HG02938 (cell line): ENCODE data around the gene FOXO1.
"Not testable (repeated sequence)": the region's sequence is repeated elsewhere in the genome, so short reads cannot be mapped to it uniquely, and the experiment has no call there.

Experiments used
- ATAC-seq: cut with Tn5 transposase; IDR thresholded peaks from one replicate; pipeline ENCODE4 v1.9.1; 2021; ENCODE audit warnings: mild to moderate bottlenecking, moderate library complexity; ENCODE audit not compliant: unreplicated experiment

Gene FOXO1

GRCh38 chr13:40666045-40666932, at the start of gene FOXO1:
TSS of gene FOXO1 (minus strand) at chr13:40666641. CDS start at chr13:40666212, 429 bp downstream.
- peak; percentile 40 for ATAC-seq

DNA sequence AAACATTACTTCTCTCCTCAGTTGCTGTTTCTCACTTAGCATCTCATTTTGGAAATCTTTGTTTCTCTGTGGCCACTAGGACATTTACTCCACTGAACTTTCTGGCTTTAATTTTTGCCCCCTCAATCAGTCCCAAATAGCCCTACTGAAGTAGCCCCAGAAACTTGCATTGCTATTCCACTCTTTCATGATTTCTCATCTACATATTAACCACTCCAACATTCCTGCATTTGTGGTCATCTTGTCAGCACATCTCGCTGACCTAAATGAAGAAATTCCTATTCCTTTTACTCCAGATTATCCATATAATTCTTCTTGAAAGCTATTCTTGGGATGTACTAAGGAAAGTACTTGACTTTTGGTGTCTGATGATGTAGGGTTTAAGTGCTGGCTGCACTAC, 48.0 kb upstream of the FOXO1 start:
- not testable (repeated sequence) for ATAC-seq

DNA sequence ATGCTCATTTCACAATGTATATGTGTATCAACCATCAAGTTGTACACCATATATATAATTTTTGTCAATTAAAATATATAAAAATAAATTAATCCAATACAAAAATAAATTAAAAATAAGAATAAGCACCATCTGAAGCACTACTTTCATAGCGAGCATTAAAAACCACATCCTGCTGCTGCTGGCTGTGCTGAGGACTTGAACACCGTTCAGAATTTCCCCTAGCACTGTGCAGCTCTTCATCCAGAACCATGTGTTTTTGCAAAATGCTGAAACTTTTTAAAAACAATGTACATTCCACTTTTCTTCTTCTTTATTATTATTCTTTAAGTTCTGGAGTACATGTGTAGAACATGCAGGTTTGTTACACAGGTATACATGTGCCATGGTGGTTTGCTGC, 40.0 kb upstream of the FOXO1 start:
- no peak for ATAC-seq

DNA sequence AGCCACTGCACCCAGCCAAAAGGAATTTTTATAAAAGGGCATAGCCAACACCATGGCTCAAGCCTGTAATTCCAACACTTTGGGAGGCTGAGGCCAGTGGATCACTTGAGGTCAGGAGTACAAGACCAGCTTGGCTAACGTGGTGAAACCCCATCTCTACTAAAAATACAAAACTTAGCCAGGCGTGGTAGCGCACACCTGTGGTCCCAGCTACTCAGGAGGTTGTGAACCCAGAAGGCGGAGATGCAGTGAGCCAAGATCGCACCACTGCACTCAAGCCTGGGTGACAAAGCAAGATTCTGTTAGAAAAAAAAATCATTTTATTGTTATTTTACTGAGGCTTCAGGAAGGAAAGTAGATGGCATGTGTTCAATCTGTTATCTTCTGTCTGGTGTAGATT, 31.3 kb upstream of the FOXO1 start:
- ATAC-seq: peak; percentile 62

DNA sequence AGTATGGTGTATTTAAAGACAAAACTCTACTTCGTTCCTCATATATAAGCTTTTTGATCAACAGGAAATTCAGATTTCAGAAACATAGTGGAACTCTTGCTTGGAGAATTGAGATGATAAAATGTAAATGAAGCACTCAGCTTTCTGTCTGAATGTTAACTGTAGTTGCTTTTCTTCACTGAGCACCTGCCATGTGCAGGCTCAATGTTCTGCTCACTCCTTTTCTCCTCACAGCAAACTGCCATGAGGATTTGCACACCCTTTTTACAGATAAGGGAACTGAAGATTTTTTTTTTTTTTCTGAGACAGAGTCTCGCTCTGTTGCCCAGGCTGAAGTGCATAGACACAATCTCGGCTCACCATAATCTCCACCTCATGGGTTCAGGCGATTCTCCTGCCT, 28.0 kb upstream of the FOXO1 start:
- ATAC-seq: no peak

DNA sequence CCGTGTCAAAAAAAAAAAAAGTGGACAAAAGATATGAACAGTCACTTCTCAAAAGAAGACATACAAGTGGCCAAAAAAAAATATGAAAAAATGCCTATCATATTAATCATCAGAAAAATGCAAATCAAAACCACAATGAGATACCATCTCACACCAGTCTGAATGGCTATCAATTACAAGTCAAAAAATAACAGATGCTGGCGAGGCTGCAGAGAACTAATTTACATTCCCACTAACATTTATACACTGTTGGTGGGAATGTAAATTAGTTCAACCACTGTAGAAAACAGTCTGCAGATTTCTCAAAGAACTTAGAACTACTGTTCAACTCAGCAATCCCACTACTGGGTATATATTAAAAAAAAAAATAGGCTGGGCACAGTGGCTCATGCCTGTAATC, 26.5 kb upstream of the FOXO1 start:
- peak; percentile 57 for ATAC-seq

GRCh38 chr13:40688781-40689180, 22.3 kb upstream of the FOXO1 start:
- ATAC-seq: no peak

DNA sequence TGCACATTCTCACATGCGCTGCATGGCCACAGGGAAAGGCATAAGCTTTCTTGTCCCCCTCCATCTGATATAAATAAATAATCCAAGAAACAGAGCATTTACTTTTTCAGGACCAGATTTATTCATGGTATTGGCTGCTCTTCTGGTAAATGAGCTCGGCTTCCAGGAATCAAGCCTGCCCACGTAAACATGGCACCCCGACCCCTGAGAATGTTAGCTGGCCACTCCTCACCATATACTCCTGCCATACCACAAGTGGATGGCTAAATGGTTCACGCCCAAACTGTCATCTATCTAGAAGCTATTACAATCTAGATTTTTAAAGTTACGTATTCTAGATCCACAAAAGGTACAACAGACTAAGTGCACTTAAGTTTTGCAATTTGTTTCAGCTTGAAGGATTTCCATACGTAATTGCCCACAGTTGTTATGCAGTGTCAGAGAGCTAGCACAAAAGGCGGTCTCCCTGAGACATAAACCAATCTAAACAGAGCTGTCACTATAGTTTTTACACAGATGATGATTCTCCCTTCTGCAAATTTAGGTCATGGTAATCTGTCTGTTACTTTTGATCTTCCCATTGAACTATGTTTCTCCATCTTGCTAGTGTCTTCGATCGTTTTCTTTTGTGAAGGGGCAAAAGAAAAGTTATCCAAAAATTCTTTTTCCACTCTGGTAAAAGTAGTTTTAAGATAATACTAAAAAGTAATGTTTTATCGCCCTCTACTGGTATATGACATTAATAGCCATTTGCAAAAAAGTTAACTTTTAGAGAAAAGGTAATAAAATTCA, 16.2 kb upstream of the FOXO1 start:
- ATAC-seq: no peak

DNA sequence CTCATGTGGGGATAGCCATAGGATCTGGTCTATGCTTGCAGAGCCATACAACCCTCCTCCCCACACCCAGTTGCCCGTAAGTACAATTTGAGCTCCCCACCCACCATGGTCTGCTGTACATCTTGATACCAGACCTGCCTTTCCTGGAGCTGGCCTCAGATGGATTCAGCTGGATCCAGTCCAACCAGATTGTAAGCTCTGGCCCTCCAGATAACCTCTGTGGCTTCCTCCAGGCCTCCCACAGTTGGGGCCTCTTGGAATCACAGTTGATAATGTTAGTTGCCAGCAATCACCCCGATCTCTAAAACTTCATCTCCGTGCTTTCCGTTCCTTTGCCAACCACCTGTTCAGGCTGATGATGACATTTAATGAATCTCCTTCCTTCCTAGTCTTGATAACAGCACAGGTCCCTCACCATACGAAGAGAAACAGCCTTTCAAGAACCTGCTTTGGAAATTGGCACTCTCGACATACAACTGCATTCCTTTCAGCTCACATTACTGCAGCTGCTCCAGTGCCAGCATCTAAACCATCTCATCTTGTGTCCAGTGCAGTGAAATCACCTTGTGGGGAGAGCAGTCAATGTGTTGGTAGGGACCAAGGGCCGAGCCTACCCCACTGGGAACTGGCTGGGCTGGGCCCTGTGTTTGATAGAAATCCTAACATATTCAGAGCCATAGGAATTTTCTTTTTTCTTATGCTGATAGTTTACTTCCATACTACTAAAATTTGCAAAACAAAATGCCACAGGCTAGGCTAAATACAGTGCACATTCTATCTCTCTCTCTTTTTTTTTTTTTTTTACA, 15.1 kb upstream of the FOXO1 start:
- no peak for ATAC-seq

DNA sequence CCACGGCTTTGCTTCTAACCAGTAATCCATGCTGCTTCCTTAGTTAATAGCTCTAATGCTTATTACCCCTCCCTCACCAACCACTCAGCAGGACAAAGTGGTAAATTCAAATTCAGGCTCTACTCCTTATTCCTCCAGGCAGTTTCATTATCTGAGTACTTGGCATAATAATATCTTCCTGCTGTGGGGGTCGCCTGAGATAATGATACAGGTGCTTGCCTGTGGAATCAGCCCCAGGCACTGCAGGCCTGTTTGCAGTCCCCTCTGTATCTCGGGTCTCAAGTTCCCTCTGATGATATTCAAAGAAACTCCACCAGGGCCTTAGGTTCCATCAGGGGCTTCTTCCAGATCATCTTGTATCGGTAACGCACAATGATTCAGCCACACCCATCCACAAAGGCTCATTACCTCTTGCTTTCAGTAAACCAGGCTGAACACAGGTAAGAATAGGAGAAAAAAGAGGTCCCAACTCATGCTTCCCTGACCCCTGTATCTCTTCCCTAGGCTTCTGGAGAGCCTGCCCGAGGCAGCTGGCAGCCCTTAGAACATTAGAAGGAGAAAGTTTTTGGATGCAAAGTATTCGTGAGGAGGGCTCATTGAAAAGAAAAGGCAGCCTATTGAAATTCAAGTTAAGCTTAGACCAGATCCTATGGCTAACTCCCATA, 14.3 kb upstream of the FOXO1 start:
- ATAC-seq: no peak

DNA sequence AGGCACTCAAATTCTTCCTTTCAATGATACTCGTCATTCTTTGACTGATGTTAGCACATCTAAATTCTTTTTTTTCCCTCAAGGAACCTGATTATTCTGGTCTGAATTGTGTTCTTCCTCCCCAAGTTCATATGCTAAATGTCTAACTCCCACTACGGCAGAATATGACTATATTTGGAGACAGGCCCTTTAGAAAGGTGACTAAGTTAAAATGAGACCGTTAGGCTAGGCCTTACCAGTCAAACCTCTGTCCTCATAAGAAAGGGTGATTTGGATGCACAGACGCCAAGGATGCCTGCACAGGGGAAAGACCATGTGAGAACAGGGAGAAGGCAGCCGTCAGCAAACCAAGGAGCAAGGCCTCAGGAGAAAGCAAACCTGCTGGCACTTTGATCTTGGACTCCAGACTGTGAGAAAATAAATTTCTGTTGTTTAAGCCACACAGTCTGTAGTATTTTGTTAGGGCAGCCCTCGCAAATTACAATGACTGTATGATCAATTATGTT, 13.1 kb upstream of the FOXO1 start:
- ATAC-seq: no peak

DNA sequence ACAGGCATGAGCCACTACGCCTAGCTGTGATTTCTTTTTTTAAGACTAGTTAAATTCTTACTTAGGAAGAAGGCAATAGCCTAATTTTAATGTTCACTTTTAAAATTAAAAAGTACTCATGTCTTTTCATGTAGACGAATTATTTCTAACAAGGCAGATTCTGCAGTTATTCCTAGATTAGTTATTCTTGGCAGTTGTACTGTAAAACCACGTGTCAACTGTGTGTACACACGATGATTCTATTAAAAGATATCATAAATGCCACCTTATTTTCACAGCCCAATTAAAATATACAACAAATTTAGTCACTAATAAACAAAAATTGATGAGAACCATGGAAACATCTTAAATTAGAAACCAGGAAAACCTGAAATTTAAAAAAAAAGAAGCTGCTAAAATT, 10.6 kb upstream of the FOXO1 start:
- no peak for ATAC-seq

GRCh38 chr13:40676007-40676406, 9.6 kb upstream of the FOXO1 start:
- ATAC-seq: no peak

DNA sequence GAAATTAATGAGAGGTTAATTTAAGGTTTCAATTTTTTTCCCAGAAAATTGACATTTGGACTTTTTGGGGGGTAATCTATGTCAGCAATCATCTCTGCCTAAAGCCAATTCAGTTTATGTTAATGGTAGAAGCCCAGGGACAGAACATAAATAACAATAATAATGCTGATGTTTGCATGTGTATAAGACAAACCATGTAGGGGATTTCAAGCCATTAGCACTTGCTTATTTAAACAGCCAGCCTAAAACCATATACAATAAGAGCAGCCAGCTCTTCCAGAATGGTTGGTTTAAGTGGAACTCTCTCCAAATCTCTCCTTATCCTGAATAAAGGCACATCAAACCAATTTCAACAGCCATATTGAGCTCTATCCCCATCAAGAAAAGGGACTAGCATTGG, 7.0 kb upstream of the FOXO1 start:
- no peak for ATAC-seq

DNA sequence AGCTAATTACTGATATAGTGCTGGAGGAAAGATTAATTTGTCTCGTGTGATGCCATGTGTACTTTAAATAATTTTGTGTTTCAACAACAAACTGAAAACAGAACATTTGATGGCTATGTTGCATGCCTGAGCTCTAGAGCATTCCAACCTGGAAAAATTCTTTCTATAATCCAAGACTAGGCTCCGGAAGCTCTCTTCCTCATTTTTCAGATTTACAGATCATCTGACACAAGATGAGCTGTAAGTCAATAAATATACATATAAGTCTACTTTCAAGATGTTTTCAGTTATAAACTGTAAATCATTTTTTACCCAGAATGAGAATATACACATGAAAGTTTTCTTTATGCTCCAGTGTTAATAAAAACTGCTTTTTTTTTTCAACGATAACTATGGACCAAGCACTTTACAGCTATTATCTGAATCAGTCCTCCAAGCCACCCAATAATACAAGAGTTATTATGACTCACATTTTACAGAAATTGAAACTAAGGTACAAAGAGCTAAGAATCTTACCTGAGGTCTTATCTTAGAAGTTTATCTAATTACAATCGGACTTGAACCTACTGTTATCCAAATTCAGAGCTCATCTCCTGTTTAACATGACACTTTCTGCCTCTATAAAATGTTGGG, 6.4 kb upstream of the FOXO1 start:
- no peak for ATAC-seq

DNA sequence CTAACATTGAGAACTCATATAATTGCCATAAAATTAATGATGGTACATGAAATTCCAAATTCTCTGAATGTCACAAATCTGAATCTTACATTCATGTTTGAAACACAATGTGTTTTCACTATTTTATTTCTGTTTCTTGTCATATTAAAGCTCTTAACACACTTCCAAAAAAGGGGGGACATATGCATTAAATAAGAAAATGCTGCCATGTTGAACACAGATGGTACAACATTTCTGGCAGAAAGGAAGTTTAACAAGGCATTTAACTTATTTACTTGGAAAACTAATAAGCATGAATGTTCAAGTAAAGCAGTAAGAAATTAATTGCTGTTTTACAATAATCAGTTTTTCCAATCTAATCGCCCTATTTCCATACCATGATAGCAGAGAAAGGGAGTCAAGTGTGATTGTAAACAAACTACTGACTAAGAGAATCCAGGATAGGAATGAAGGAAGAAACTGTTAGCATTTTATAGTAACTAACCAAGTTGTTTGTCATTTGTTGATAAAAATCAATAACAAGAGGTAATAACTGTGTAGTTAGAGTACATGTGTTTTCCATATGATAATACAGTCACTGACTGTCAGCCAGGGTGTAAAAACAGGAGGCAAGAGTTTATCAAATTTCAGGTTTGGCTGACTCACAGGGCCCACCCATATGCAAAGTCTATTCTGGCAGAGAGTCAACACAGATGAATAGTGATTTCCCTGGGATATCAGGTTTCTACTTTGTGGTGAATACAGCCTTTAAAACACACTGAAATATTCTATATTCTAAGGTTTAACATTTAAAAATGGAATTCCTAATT, 5.7 kb upstream of the FOXO1 start:
- no peak for ATAC-seq

DNA sequence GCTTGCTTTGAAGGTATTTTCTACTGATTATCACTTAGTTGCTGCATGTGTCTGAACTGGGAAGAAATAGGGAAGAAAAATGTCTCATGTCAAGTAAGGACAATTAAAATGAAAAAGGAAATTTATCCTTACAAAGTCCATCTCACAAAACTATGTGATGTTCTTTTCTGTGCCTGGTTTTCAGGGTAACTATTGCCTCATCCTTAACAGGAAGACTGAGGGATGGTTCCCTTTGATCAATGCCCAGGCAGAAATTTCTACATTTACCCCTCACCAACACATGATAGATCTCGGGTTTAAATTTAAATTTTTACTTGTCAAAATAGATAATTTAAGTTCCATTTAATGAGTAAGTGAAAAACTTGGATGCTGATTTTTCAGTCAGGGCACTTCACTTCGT, 3.9 kb upstream of the FOXO1 start:
- no peak for ATAC-seq

GRCh38 chr13:40668335-40668734, 1.9 kb upstream of the FOXO1 start:
- ATAC-seq: no peak

DNA sequence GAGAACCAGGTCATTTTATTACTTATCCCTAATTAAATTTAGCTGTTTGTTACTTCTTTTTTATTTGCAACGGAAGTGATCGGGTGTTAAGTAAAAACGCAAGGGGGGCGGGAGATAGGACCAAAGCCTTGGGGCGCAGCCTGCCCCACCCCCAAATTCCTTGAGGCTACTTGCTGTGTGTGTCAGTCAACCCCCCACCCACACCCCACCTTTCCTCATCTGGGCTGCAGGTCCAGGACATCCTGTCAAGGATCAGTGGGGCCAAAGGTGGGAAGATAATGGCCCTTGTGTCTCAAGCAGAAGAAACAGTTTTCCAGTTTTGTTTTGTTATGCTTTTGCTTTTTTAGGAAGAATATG, 1.2 kb upstream of the FOXO1 start:
- ATAC-seq: no peak
